ENCODE results near the gene LMCD1. TPM values are rescaled to one million over a fixed set of nuclear protein-coding genes. Genes with fewer than 3 reads are reported as not detected.

Gene LMCD1
- polyA plus RNA-seq, 1 experiment = 39.1 TPM

DNA sequence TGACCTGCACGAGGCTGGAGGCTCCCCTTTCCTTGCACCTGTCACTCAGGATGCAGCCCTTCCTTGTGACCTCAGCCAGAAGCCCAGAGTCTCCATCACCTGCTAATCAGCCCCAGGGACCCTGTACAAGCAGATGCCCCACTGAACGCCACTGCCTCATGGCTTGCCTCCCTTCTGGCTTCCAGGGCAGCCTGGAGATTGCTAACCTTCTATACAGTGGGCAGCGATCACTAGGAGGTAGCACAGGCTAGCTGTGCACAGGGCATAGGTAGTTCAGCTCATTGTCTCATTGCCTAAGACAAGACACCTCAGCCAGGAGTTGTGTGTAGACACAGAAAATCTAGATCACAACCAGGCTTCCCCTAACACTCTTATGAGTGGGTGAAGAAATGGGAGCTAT is 93.6 kb downstream of the LMCD1 start:
- DNase-seq (ENCODE audit: low read depth, low spot score) = no peak
- TF ChIP-seq, protein P1, sequence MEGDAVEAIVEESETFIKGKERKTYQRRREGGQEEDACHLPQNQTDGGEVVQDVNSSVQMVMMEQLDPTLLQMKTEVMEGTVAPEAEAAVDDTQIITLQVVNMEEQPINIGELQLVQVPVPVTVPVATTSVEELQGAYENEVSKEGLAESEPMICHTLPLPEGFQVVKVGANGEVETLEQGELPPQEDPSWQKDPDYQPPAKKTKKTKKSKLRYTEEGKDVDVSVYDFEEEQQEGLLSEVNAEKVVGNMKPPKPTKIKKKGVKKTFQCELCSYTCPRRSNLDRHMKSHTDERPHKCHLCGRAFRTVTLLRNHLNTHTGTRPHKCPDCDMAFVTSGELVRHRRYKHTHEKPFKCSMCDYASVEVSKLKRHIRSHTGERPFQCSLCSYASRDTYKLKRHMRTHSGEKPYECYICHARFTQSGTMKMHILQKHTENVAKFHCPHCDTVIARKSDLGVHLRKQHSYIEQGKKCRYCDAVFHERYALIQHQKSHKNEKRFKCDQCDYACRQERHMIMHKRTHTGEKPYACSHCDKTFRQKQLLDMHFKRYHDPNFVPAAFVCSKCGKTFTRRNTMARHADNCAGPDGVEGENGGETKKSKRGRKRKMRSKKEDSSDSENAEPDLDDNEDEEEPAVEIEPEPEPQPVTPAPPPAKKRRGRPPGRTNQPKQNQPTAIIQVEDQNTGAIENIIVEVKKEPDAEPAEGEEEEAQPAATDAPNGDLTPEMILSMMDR (IDR thresholded peaks at IDR 0.05; ENCODE audit: low read depth, low read length) = no peak
- ChIA-PET POLR2A (no interaction called here), CTCF (interaction anchor here (1.2 kb wide), 1 partner anchor 27 kb away, joined by 3 read pairs; no protein-coding TSS in a partner anchor)
- no peaks in the 10 kb centered on the region for H3K27me3 ChIP-seq (ENCODE audit: control insufficient read depth, insufficient read depth, low read length)
- H3K9me3 ChIP-seq (ENCODE audit: control insufficient read depth, insufficient read depth, low read length) = no peaks in the 10 kb centered on the region; the same call in 1 of the 2 replicates
- no peak overlapping the region for H3K4me3 ChIP-seq (ENCODE audit: low read depth, low read length)
- no peak overlapping the region for H3K27ac ChIP-seq (ENCODE audit: low read depth, low read length)

DNA sequence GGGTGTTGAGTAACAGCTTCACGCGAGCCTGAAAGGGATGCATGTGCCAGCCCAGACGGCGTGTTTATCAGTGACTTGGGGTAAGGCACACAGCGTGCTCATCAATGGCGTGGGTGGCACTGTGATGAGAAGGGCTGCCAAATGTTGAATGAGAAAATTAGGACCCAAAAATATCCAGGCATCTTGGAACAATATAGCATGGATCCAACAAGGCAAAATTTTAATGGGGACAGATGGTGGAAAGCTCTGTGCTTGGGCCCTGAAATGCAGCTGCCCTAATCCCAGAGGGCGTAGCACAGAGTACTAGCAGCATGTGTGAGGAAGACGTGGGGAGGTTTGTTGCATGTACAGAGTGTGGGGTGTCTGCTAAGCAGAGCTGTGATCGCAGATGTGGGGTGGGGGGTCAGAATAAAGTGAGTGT is 94.1 kb downstream of the LMCD1 start:
- no peaks in the 10 kb centered on the region for H3K27me3 ChIP-seq (ENCODE audit: control insufficient read depth, insufficient read depth, low read length)
- ChIA-PET CTCF (interaction anchor here (1.2 kb wide), 1 partner anchor 26 kb away, joined by 3 read pairs; no protein-coding TSS in a partner anchor), POLR2A (no interaction called here)
- no peaks in the 10 kb centered on the region; the same call in 1 of the 2 replicates for H3K9me3 ChIP-seq (ENCODE audit: control insufficient read depth, insufficient read depth, low read length)
- no peak overlapping the region for H3K27ac ChIP-seq (ENCODE audit: low read depth, low read length)
- no peak for DNase-seq (ENCODE audit: low read depth, low spot score)
- H3K4me3 ChIP-seq (ENCODE audit: low read depth, low read length) = no peak overlapping the region
- TF ChIP-seq, protein P1 (IDR thresholded peaks at IDR 0.05; ENCODE audit: low read depth, low read length) = no peak

DNA sequence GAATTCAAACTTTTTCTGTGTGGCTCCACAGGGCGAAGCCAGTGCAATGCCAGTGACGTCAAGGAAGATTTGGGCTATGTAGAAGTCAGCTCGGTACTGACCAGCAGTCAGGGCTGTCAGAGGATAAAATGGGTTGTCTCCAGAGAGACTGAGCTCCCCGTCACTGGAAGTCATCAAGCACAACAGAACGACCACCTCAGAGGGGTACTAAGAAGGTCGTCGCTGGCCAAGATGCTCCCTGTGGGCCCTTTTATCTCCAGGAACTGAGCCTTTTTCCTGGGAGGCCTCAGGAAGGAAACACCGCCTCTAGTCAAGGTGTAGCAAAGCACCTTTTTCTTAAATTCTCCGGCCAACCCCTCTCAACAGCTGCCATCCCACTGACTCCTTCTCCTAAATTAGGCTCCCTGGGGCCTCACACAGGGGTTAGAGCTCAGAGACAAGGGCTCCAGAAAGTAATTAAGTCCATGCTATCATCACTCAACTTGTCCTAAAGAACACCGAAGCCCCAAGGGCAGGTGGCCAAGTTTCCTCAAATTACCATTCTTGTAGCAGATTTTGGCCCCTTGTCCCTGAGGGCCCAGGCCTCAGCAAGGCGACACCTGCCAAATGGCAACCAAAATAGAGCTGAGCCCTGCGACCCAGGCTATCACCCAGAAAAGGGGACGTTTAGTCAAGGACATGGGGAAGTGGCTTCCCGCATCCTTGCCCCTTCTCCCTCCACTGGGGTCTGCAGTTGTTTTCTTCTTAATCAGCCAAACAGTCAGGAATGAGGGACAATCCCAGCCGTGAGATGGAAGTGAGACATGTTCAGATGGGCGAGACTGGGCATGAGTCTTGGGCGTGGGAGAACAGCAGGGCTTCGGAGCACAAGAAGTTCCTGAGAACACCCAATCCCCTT is 94.9 kb downstream of the LMCD1 start:
- Histone ChIP-seq H3K4me3 (ENCODE audit: low read depth, low read length) (no peak overlapping the region), H3K9me3 (ENCODE audit: control insufficient read depth, insufficient read depth, low read length) (no peaks in the 10 kb centered on the region; the same call in 1 of the 2 replicates), H3K27ac (ENCODE audit: low read depth, low read length) (no peak overlapping the region), H3K27me3 (ENCODE audit: control insufficient read depth, insufficient read depth, low read length) (no peaks in the 10 kb centered on the region)
- ChIA-PET CTCF (interaction anchor here (1.2 kb wide), 1 partner anchor 25 kb away, joined by 3 read pairs; no protein-coding TSS in a partner anchor), POLR2A (no interaction called here)
- no peak for DNase-seq (ENCODE audit: low read depth, low spot score)
- TF ChIP-seq, protein P1 (IDR thresholded peaks at IDR 0.05; ENCODE audit: low read depth, low read length) = no peak

DNA sequence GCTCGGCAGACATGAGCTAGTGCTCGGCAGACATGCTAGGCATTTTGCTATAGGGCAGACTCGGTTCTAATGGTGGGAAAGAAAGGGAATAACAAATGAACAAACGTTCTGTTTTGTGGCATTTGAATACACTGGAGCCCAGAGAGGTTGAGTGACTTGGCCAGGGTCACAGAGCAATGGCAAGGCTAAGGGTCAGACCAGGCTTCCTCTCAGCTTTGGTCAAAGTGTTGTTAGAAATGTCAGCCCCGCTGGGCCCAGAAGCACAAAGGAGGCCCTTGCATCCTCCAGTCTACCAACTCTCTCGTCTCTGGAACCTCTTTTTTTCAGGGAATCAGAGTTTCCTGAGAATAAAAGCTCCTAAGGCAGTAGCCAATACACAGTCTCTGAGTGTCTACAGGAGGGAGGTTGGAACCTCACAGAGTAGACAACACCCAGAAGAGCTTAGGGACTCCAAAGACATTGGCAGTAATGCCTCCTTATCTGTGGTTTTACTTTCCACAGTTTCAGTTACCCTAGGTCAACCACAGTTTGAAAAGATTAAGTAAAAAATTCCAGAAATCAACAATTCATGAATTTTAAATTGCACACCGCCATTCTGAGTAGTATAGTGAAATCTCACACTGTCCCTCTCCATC is 95.7 kb downstream of the LMCD1 start:
- CTCF ChIA-PET = interaction anchor here (0.7 kb wide), 1 partner anchor 17 kb away, joined by 3 read pairs; no protein-coding TSS in a partner anchor

More for the DNA sequence above, 95.7 kb downstream of the LMCD1 start:
- TF ChIP-seq, protein P1 (IDR thresholded peaks at IDR 0.05; ENCODE audit: low read depth, low read length) = no peak
- Histone ChIP-seq H3K27ac (ENCODE audit: low read depth, low read length) (no peak overlapping the region), H3K9me3 (ENCODE audit: control insufficient read depth, insufficient read depth, low read length) (no peaks in the 10 kb centered on the region; the same call in 1 of the 2 replicates), H3K4me3 (ENCODE audit: low read depth, low read length) (no peak overlapping the region), H3K27me3 (ENCODE audit: control insufficient read depth, insufficient read depth, low read length) (no peaks in the 10 kb centered on the region)
- POLR2A ChIA-PET = no interaction called here
- no peak for DNase-seq (ENCODE audit: low read depth, low spot score)
